Endothelial cell of umbilical vein (primary cell): Measurements from ENCODE around the gene FANCI. TPM values are rescaled to one million over a fixed set of nuclear protein-coding genes. Genes with fewer than 3 reads are reported as not detected.

Experiments
- Bru-seq: library from RNA; stranded (reverse); fragments of 400-500 nt; gene quantifications from one replicate; lab custom pipeline; 2021; lab: Mats Ljungman, UMichigan
- BruChase-seq, 2 experiments: library from RNA; stranded (reverse); fragments of 400-500 nt; gene quantifications; one replicate each; lab custom pipeline; 2021; lab: Mats Ljungman, UMichigan
- BruUV-seq: library from RNA; stranded (reverse); fragments of 400-500 nt; replicated peaks from 2 replicates; lab custom pipeline; 2021; lab: Mats Ljungman, UMichigan
- CTCF ChIA-PET: fragments of 300-600, 350-600 bp; sonication (Branson Sonifier 250); formaldehyde crosslinking; loops from one replicate; lab custom pipeline; 2021; ENCODE audit warnings: antibody characterized with exemption, inconsistent platforms; lab: Charles Lee
- POLR2A ChIA-PET: fragments of 300-600, 350-600 bp; sonication (Branson Sonifier 250); formaldehyde crosslinking; loops from one replicate; lab custom pipeline; 2021; ENCODE audit warnings: antibody characterized with exemption, inconsistent platforms; lab: Charles Lee
- DNase-seq: peaks from one replicate; pipeline ENCODE4 v3.0.0-alpha.2; 2011; ENCODE audit warnings: low read depth, low spot score
- FAIRE-seq: peaks from 2 replicates; lab custom pipeline; 2011; peaks lifted over from hg19 to GRCh38; lab: Jason Lieb, UNC
- H2AFZ ChIP-seq: 2 replicates; pipeline ENCODE4 v1.6.0; 2012; ENCODE audit warnings: low read depth, low read length, control low read depth, inconsistent platforms
- H3K27ac ChIP-seq: 2 replicates; pipeline ENCODE4 v1.5.1; 2011; ENCODE audit warnings: low read depth, mild to moderate bottlenecking, control low read depth, low read length, moderate library complexity; ENCODE audit not compliant: insufficient read depth
- H3K27me3 ChIP-seq, 2 experiments: 2 replicates each; pipeline versions ENCODE4 v1.6.0 to v1.6.1; 2011; ENCODE audit warnings: low read length in 2 of 2, mixed read lengths in 1 of 2; ENCODE audit not compliant: control insufficient read depth in 2 of 2, insufficient read depth in 2 of 2
- H3K36me3 ChIP-seq, 2 experiments: 2 replicates in 1 of 2; 3 replicates in 1 of 2; pipeline ENCODE4 v1.5.1; 2011; ENCODE audit warnings: low read length in 2 of 2, mild to moderate bottlenecking in 1 of 2, moderate library complexity in 1 of 2; ENCODE audit not compliant: control insufficient read depth in 2 of 2, insufficient read depth in 2 of 2; ENCODE audit errors: extremely low read depth in 1 of 2
- H3K4me1 ChIP-seq: 3 replicates; pipeline ENCODE4 v1.5.1; 2011; ENCODE audit warnings: mild to moderate bottlenecking, low read length; ENCODE audit not compliant: control insufficient read depth, insufficient read depth; ENCODE audit errors: extremely low read depth
- H3K4me2 ChIP-seq: 2 replicates; pipeline ENCODE4 v1.6.1; 2011; ENCODE audit warnings: low read length, control low read depth, mixed read lengths; ENCODE audit not compliant: insufficient read depth
- H3K4me3 ChIP-seq, 3 experiments: fragments of 200-600 bp in 1 of 3; sonication (generic), shearing (Covaris generic) in 1 of 3; replicated peaks in 1 of 3; 2 replicates each; pipeline ENCODE4 v1.5.1; 2011 to 2016; ENCODE audit warnings: control low read depth in 3 of 3, low read length in 3 of 3, mild to moderate bottlenecking in 2 of 3, inconsistent platforms in 1 of 3, low read depth in 1 of 3, moderate library complexity in 1 of 3; ENCODE audit not compliant: insufficient read depth in 1 of 3
- H3K79me2 ChIP-seq: 2 replicates; pipeline ENCODE4 v1.6.0; 2012; ENCODE audit warnings: low read length, inconsistent platforms; ENCODE audit not compliant: control insufficient read depth, insufficient read depth
- H3K9ac ChIP-seq: replicated peaks from 2 replicates; pipeline ENCODE3; 2011; ENCODE audit warnings: low read length, control low read depth; ENCODE audit not compliant: insufficient read depth; ENCODE audit errors: extremely low read depth
- H3K9me1 ChIP-seq: replicated peaks from 3 replicates; pipeline ENCODE4 v1.6.0; 2011; ENCODE audit warnings: mild to moderate bottlenecking, low read length; ENCODE audit not compliant: control insufficient read depth, insufficient read depth; ENCODE audit errors: extremely low read depth
- H3K9me3 ChIP-seq: replicated peaks from 2 replicates; pipeline ENCODE4 v1.5.1; 2012; ENCODE audit warnings: low read length, inconsistent platforms; ENCODE audit not compliant: control insufficient read depth, insufficient read depth
- H4K20me1 ChIP-seq: replicated peaks from 2 replicates; pipeline ENCODE3; 2011; ENCODE audit warnings: mild to moderate bottlenecking, low read length; ENCODE audit not compliant: control insufficient read depth, insufficient read depth; ENCODE audit errors: extremely low read depth
- CTCF ChIP-seq, 2 donors: IDR thresholded peaks; 1 replicate in 1 of 2; 2 replicates in 1 of 2; pipeline ENCODE4 v1.5.1; 2011; ENCODE audit warnings: low read length in 2 of 2, mild to moderate bottlenecking in 2 of 2, moderate library complexity in 2 of 2, control low read depth in 1 of 2, inconsistent platforms in 1 of 2, low read depth in 1 of 2; ENCODE audit not compliant: insufficient read depth in 1 of 2; ENCODE audit errors: extremely low read depth in 1 of 2
- GATA2 ChIP-seq: IDR thresholded peaks from 2 replicates; pipeline ENCODE4 v1.7.0; 2011; ENCODE audit warnings: low read depth, mild to moderate bottlenecking, moderate library complexity, mixed read lengths, low read length; ENCODE audit not compliant: insufficient read length, insufficient read depth
- JUN ChIP-seq: IDR thresholded peaks from 2 replicates; pipeline ENCODE4 v1.6.1; 2011; ENCODE audit warnings: borderline replicate concordance, low read depth; ENCODE audit not compliant: insufficient read length, insufficient read depth
- MAX ChIP-seq: IDR thresholded peaks from 2 replicates; pipeline ENCODE4 v1.6.1; 2011; ENCODE audit not compliant: insufficient read depth, insufficient read length
- MYC ChIP-seq: IDR thresholded peaks from one replicate; pipeline ENCODE4 v1.6.1; 2011; ENCODE audit warnings: mild to moderate bottlenecking, low read depth, low read length
- POLR2AphosphoS5 ChIP-seq: IDR thresholded peaks from 2 replicates; pipeline ENCODE4 v1.6.1; 2012; ENCODE audit warnings: low read depth, mild to moderate bottlenecking, control low read depth, low read length, moderate library complexity; ENCODE audit not compliant: insufficient read depth
- dilution Hi-C: fragments of 300-500 bp; cut with MboI; formaldehyde crosslinking; loops from one replicate; pipeline ENCODE4 v1.15.0; 2019; ENCODE audit warnings: low sequenced_read_pairs; ENCODE audit not compliant: extremely low pct_ligation_motif_present
- intact Hi-C: fragments of 100-400 bp; cut with micrococcal nuclease; formaldehyde crosslinking; loops from one replicate; pipeline ENCODE4 v1.10.0; 2022
- long read RNA-seq: library from polyadenylated mRNA; stranded (forward); transcript quantifications from one replicate; pipeline ENCODE4 v2.0.0, GENCODE V29; 2021
- polyA minus RNA-seq, 3 experiments: library from RNA; depleted of rRNA, polyadenylated mRNA; stranded (reverse); fragments of >200 nt; gene quantifications; 1 replicate in 1 of 3; 2 replicates in 2 of 3; pipeline ENCODE4 v1.2.3, GENCODE V29; 2011
- polyA plus RNA-seq, 4 experiments: library from polyadenylated mRNA; depleted of rRNA in 3 of 4; stranded (reverse) in 3 of 4; unstranded in 1 of 4; fragments of >200 nt; gene quantifications; 2 replicates each; pipeline versions ENCODE4 v1.2.1 to v1.2.3, GENCODE V29; 2011 to 2012; ENCODE audit warnings: missing spikeins in 1 of 4
- total RNA-seq: library from RNA; stranded (reverse); gene quantifications from 2 replicates; pipeline ENCODE4 v1.2.3, GENCODE V29; 2021

FANCI gene
- total RNA-seq (65.9 and 74.7 TPM in 2 replicates), polyA plus RNA-seq (10.8 and 19.9 TPM in 2 replicates), polyA minus RNA-seq (23.2 and 47.1 TPM in 2 replicates), Bru-seq, nascent RNA (percentile 84 among the genes with signal in this experiment), BruChase-seq, experiment 1, labeled RNA remaining after a 6-hour chase (percentile 73 among the genes with signal in this experiment), BruChase-seq, experiment 2, labeled RNA remaining after a 2-hour chase (percentile 86 among the genes with signal in this experiment)
- polyA plus RNA-seq (2011; cell fraction: cytosol; rRNA removed) = 17.8 and 18.2 TPM in 2 replicates
- polyA plus RNA-seq (2011; cell fraction: nucleus; rRNA removed) = 63.0 and 89.9 TPM in 2 replicates
- polyA plus RNA-seq (2012) = 20.1 and 45.1 TPM in 2 replicates
- 68.2 TPM for polyA minus RNA-seq (2011; cell fraction: cytosol; rRNA and poly(A)+ RNA removed)
- polyA minus RNA-seq (2011; cell fraction: nucleus; rRNA and poly(A)+ RNA removed) = 28.6 and 63.5 TPM in 2 replicates
- long read RNA-seq, full-length matches to known transcripts = 18 of 119 reads
- long read RNA-seq, partial matches to known transcripts = 13 of 119 reads
- long read RNA-seq, other reads (novel, unspliced or antisense) = 88 of 119 reads

GRCh38 chr15:89243691-89244573, at the start of gene FANCI:
Gene FANCI (plus strand): TSS chr15:89243979. CDS start chr15:89247648, 3,669 bp downstream.
- ChIA-PET CTCF (interaction anchor here (0.6 to 4.4 kb wide), 13 partner anchors 9 to 339 kb away, joined by 3 to 54 read pairs (median 3); partner anchors contain the start of gene ABHD2), POLR2A (no interaction called here)
- Histone ChIP-seq H3K79me2 (peaks cover 26% of the 10 kb centered on the region), H3K4me3 (peak within 1 kb of the TSS; percentile 81 to 92 (median 89)), H3K4me1 (peaks cover 15% of the 10 kb centered on the region), H3K9me3 (no peaks in the 10 kb centered on the region), H3K27ac (peak within 1 kb of the TSS; percentile 65), H4K20me1 (no peaks in the 10 kb centered on the region), H3K4me2 (peak within 1 kb of the TSS; percentile 78), H3K27me3 (peaks cover 5 to 7% of the 10 kb centered on the region in 2 experiments), H2AFZ (peak within 1 kb of the TSS; percentile 96), H3K9me1 (no peaks in the 10 kb centered on the region), H3K9ac (peak within 1 kb of the TSS; percentile 85), H3K36me3 (peaks cover 0 to 2% of the 10 kb centered on the region in 2 experiments)
- peak; percentile 92 for DNase-seq
- TSS peak; percentile 68 for BruUV-seq
- TF ChIP-seq CTCF (IDR thresholded peaks at IDR 0.05; ENCODE audit: extremely low read depth in 1 of 2, insufficient read depth in 1 of 2, low read depth in 1 of 2, low read length in 2 of 2) (peak; percentile 45 to 51), POLR2AphosphoS5 (peak; percentile 56), MYC (no peak), GATA2 (peak; percentile 32), JUN (no peak), MAX (peak; percentile 19)
- dilution Hi-C loops = no loop called here
- peak; percentile 91 for FAIRE-seq
- intact Hi-C loops = loop anchor here (1.0 kb wide), 4 partner anchors 12 to 340 kb away; no protein-coding TSS in a partner anchor
